Stimulated activated naive CD8-positive, alpha-beta T cell treated with anti-CD3 and anti-CD28 coated beads, Interleukin-15, Interleukin-2, amounts not matched to agents 100 ng/mL and 50 ng/mL, for 24 hours (primary cell): Measurements from ENCODE around the gene LHX5.
A peak's percentile ranks its signal among the peaks of the same experiment; 100 is the strongest.

Experiments used
- H3K27ac Mint-ChIP-seq: one replicate; pipeline ENCODE4 v1.8.0; 2021; ENCODE audit warnings: mild to moderate bottlenecking, mixed read lengths
- H3K27me3 Mint-ChIP-seq: one replicate; pipeline ENCODE4 v1.8.0; 2021; ENCODE audit warnings: mixed read lengths
- H3K36me3 Mint-ChIP-seq: one replicate; pipeline ENCODE4 v1.8.0; 2021; ENCODE audit warnings: low read depth, mixed read lengths
- H3K4me1 Mint-ChIP-seq: one replicate; pipeline ENCODE4 v1.8.0; 2021; ENCODE audit warnings: low read depth, mixed read lengths
- H3K4me3 Mint-ChIP-seq: one replicate; pipeline ENCODE4 v1.8.0; 2021; ENCODE audit warnings: mild to moderate bottlenecking, mixed read lengths
- H3K9me3 Mint-ChIP-seq: one replicate; pipeline ENCODE4 v1.8.0; 2021; ENCODE audit warnings: mixed read lengths

LHX5 gene

GRCh38 chr12:113485330-113485729 is 13.7 kb upstream of the LHX5 start:
- H3K9me3 Mint-ChIP-seq, result no peaks in the 10 kb centered on the region
- no peaks in the 10 kb centered on the region for H3K36me3 Mint-ChIP-seq
- no peak overlapping the region for H3K4me3 Mint-ChIP-seq
- H3K27ac Mint-ChIP-seq, result no peak overlapping the region
- H3K27me3 Mint-ChIP-seq, result peaks cover 61% of the 10 kb centered on the region
- H3K4me1 Mint-ChIP-seq, result no peaks in the 10 kb centered on the region

- H3K27me3 Mint-ChIP-seq, result peaks cover 83% of the 10 kb centered on the region
- H3K27ac Mint-ChIP-seq, result no peak overlapping the region
- no peaks in the 10 kb centered on the region for H3K9me3 Mint-ChIP-seq
Measured at GRCh38 chr12:113482334-113482733, 10.7 kb upstream of the LHX5 start.

GRCh38 chr12:113480336-113480971 is 8.8 kb upstream of the LHX5 start:
- Mint-ChIP-seq H3K27ac (peak overlapping the region; percentile 48), H3K9me3 (no peaks in the 10 kb centered on the region), H3K4me3 (no peak overlapping the region), H3K36me3 (no peaks in the 10 kb centered on the region), H3K27me3 (peaks cover 76% of the 10 kb centered on the region), H3K4me1 (no peaks in the 10 kb centered on the region)

More at GRCh38 chr12:113482334-113482733, 10.7 kb upstream of the LHX5 start:
- Mint-ChIP-seq H3K4me3 (no peak overlapping the region), H3K36me3 (no peaks in the 10 kb centered on the region), H3K4me1 (no peaks in the 10 kb centered on the region)

GRCh38 chr12:113479590-113480335 is 8.1 kb upstream of the LHX5 start:
- Mint-ChIP-seq H3K27me3 (peaks cover 80% of the 10 kb centered on the region), H3K36me3 (no peaks in the 10 kb centered on the region), H3K9me3 (no peaks in the 10 kb centered on the region), H3K4me1 (peaks cover 6% of the 10 kb centered on the region), H3K4me3 (no peak overlapping the region), H3K27ac (peak overlapping the region; percentile 48)

- peak overlapping the region; percentile 5 for H3K27ac Mint-ChIP-seq
Measured at GRCh38 chr12:113479216-113479589, 7.5 kb upstream of the LHX5 start.

GRCh38 chr12:113478351-113479011 is 6.8 kb upstream of the LHX5 start:
- Mint-ChIP-seq H3K4me3 (no peak overlapping the region), H3K27me3 (peaks cover 87% of the 10 kb centered on the region), H3K4me1 (peaks cover 10% of the 10 kb centered on the region), H3K36me3 (no peaks in the 10 kb centered on the region), H3K27ac (no peak overlapping the region), H3K9me3 (no peaks in the 10 kb centered on the region)

More at GRCh38 chr12:113479216-113479589, 7.5 kb upstream of the LHX5 start:
- H3K36me3 Mint-ChIP-seq, result no peaks in the 10 kb centered on the region
- no peaks in the 10 kb centered on the region for H3K9me3 Mint-ChIP-seq
- no peak overlapping the region for H3K4me3 Mint-ChIP-seq
- H3K27me3 Mint-ChIP-seq, result peaks cover 83% of the 10 kb centered on the region
- H3K4me1 Mint-ChIP-seq, result peaks cover 8% of the 10 kb centered on the region

GRCh38 chr12:113477842-113478215 is 6.2 kb upstream of the LHX5 start:
- Mint-ChIP-seq H3K27ac (no peak overlapping the region), H3K27me3 (peaks cover 87% of the 10 kb centered on the region), H3K9me3 (no peaks in the 10 kb centered on the region), H3K4me3 (no peak overlapping the region), H3K4me1 (peaks cover 10% of the 10 kb centered on the region), H3K36me3 (no peaks in the 10 kb centered on the region)

GRCh38 chr12:113477171-113477841 is 5.6 kb upstream of the LHX5 start:
- peaks cover 10% of the 10 kb centered on the region for H3K4me1 Mint-ChIP-seq
- H3K36me3 Mint-ChIP-seq, result no peaks in the 10 kb centered on the region
- no peak overlapping the region for H3K27ac Mint-ChIP-seq
- H3K9me3 Mint-ChIP-seq, result no peaks in the 10 kb centered on the region
- no peak overlapping the region for H3K4me3 Mint-ChIP-seq
- peaks cover 86% of the 10 kb centered on the region for H3K27me3 Mint-ChIP-seq

- no peak overlapping the region for H3K27ac Mint-ChIP-seq
- H3K4me1 Mint-ChIP-seq, result peaks cover 10% of the 10 kb centered on the region
- no peaks in the 10 kb centered on the region for H3K9me3 Mint-ChIP-seq
- no peak overlapping the region for H3K4me3 Mint-ChIP-seq
- no peaks in the 10 kb centered on the region for H3K36me3 Mint-ChIP-seq
- peaks cover 84% of the 10 kb centered on the region for H3K27me3 Mint-ChIP-seq
Measured at GRCh38 chr12:113476176-113476986, 4.7 kb upstream of the LHX5 start.

- Mint-ChIP-seq H3K4me1 (peaks cover 10% of the 10 kb centered on the region), H3K4me3 (no peak overlapping the region), H3K27me3 (peaks cover 80% of the 10 kb centered on the region), H3K9me3 (no peaks in the 10 kb centered on the region), H3K36me3 (no peaks in the 10 kb centered on the region), H3K27ac (no peak overlapping the region)
Measured at GRCh38 chr12:113475451-113476175, 3.9 kb upstream of the LHX5 start.

- Mint-ChIP-seq H3K4me3 (no peak overlapping the region), H3K4me1 (peaks cover 10% of the 10 kb centered on the region), H3K27ac (no peak overlapping the region), H3K36me3 (no peaks in the 10 kb centered on the region), H3K9me3 (no peaks in the 10 kb centered on the region), H3K27me3 (peaks cover 80% of the 10 kb centered on the region)
Measured at GRCh38 chr12:113474635-113475436, 3.2 kb upstream of the LHX5 start.

- Mint-ChIP-seq H3K4me1 (peaks cover 10% of the 10 kb centered on the region), H3K27me3 (peaks cover 80% of the 10 kb centered on the region), H3K36me3 (no peaks in the 10 kb centered on the region), H3K27ac (no peak overlapping the region), H3K9me3 (no peaks in the 10 kb centered on the region), H3K4me3 (peak overlapping the region; percentile 47)
Measured at GRCh38 chr12:113473942-113474341, 2.3 kb upstream of the LHX5 start.

- Mint-ChIP-seq H3K27me3 (peaks cover 82% of the 10 kb centered on the region), H3K27ac (no peak overlapping the region), H3K36me3 (no peaks in the 10 kb centered on the region), H3K9me3 (no peaks in the 10 kb centered on the region), H3K4me3 (no peak overlapping the region), H3K4me1 (peaks cover 10% of the 10 kb centered on the region)
Measured at GRCh38 chr12:113473400-113473799, 1.7 kb upstream of the LHX5 start.
